ENCODE data around the gene NHP2.
A peak's percentile ranks its signal among the peaks of the same experiment; 100 is the strongest.
"Not testable (repeated sequence)": the region's sequence is repeated elsewhere in the genome, so short reads cannot be mapped to it uniquely, and the experiment has no call there.

The NHP2 gene

GRCh38 chr5:178153530-178154340 lies at the start of gene NHP2:
TSS of gene NHP2 (minus strand) at chr5:178153885. CDS start at chr5:178153817, 68 bp downstream.
- H3K27ac ChIP-seq, result peak within 1 kb of the TSS; percentile 69

GRCh38 chr5:178202541-178202940 lies 48.9 kb upstream of the NHP2 start:
- no peak overlapping the region for H3K27ac ChIP-seq
- no peak for TF ChIP-seq CTCF (IDR thresholded peaks at IDR 0.05)
- no peak for TF ChIP-seq ZFX (IDR thresholded peaks at IDR 0.05; ENCODE audit: borderline replicate concordance)

More at GRCh38 chr5:178153530-178154340, at the start of gene NHP2:
- TF ChIP-seq ZFX (IDR thresholded peaks at IDR 0.05; ENCODE audit: borderline replicate concordance), result no peak
- no peak for TF ChIP-seq CTCF (IDR thresholded peaks at IDR 0.05)

GRCh38 chr5:178201927-178202235 lies 48.2 kb upstream of the NHP2 start:
- H3K27ac ChIP-seq, result no peak overlapping the region
- TF ChIP-seq CTCF (IDR thresholded peaks at IDR 0.05), result no peak
- TF ChIP-seq ZFX (IDR thresholded peaks at IDR 0.05; ENCODE audit: borderline replicate concordance), result no peak

- no peak overlapping the region for H3K27ac ChIP-seq
- TF ChIP-seq ZFX (IDR thresholded peaks at IDR 0.05; ENCODE audit: borderline replicate concordance), result no peak
- no peak for TF ChIP-seq CTCF (IDR thresholded peaks at IDR 0.05)
Measured at GRCh38 chr5:178201221-178201926, 47.7 kb upstream of the NHP2 start.

- H3K27ac ChIP-seq, result no peak overlapping the region
- no peak for TF ChIP-seq ZFX (IDR thresholded peaks at IDR 0.05; ENCODE audit: borderline replicate concordance)
- TF ChIP-seq CTCF (IDR thresholded peaks at IDR 0.05), result no peak
Measured at GRCh38 chr5:178199581-178200434, 46.1 kb upstream of the NHP2 start.

- TF ChIP-seq ZFX (IDR thresholded peaks at IDR 0.05; ENCODE audit: borderline replicate concordance) (no peak), CTCF (IDR thresholded peaks at IDR 0.05) (no peak)
- H3K27ac ChIP-seq, result no peak overlapping the region
Measured at GRCh38 chr5:178198706-178199105, 45.0 kb upstream of the NHP2 start.

GRCh38 chr5:178198151-178198550 lies 44.5 kb upstream of the NHP2 start:
- H3K27ac ChIP-seq, result not testable (repeated sequence)

All from 22Rv1 (cell line).